ENCODE data around the gene APOH.

The APOH gene

GRCh38 chr17:66235377-66235994 lies 6.3 kb upstream of the APOH start:
- no peak for DNase-seq (ENCODE audit: low read depth)

GRCh38 chr17:66234611-66235010 lies 5.4 kb upstream of the APOH start:
- DNase-seq (ENCODE audit: low read depth) = no peak

DNA sequence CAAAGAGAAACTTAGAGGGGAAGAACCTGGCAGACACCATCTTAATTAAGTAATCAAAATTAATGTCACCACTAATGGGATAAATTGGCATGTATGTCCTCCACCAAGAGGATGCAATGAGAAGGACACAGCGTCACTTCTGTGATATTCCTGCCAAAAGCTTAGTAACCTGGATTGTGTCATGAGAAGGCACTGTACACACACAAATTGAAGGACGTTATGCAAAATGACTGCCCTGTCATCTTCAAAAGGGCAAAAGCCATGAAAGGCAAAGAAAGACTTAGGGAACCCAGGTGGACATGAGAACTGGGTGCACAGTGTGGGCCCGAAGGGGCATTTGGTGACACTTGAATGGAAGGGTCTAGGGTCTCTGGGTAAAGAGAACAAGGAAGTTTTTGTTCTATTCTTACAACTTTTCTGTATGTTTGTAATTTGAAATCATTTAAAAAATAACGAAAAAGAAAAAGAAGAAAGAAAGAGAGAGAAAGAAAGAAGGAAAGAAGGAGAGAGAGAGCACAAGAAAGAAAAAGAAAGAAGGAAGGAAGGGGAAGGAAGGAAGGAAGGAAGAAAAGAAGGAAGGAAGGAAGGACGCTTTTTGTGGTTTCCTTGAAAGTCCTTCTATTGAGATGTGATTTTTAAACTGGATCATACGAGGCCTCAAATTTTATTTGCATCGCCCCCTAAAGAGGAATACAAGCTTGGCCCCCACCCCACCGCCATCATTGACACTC lies 4.0 kb upstream of the APOH start:
- no peak for DNase-seq (ENCODE audit: low read depth)

GRCh38 chr17:66230922-66231591 lies 1.8 kb upstream of the APOH start:
- no peak for DNase-seq (ENCODE audit: low read depth)

- DNase-seq (ENCODE audit: low read depth) = no peak
Observed at GRCh38 chr17:66229783-66230538, 746 bp upstream of the APOH start.

- no peak for DNase-seq (ENCODE audit: low read depth)
Observed at GRCh38 chr17:66227212-66228045, 1.8 kb downstream of the APOH start.

DNA sequence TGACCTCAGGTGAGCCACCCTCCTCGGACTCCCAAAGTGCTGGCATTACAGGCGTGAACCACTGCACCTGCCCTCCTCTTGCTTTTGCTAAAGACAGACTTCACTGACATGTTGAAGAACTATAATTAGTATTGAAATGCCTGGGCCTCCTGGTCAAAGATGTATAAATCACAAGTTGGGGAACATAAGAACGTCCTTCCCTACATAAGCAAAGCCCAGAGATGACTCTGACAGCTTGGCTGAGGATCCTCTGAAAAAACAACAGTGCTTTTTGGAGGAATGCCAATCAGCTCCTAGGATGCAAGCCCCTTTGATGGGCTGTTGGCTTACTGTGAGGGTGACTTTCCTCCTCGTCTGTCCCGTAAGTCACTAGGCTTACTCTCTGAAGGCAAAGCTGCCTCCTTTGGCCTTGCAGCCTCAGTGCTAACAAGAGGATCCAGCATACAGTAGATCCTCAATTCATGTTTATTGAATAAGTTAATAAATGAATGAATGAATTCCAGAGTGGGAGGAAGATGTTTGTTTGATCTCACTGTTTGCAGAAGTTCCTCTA lies 6.3 kb downstream of the APOH start:
- DNase-seq (ENCODE audit: low read depth) = no peak

DNA sequence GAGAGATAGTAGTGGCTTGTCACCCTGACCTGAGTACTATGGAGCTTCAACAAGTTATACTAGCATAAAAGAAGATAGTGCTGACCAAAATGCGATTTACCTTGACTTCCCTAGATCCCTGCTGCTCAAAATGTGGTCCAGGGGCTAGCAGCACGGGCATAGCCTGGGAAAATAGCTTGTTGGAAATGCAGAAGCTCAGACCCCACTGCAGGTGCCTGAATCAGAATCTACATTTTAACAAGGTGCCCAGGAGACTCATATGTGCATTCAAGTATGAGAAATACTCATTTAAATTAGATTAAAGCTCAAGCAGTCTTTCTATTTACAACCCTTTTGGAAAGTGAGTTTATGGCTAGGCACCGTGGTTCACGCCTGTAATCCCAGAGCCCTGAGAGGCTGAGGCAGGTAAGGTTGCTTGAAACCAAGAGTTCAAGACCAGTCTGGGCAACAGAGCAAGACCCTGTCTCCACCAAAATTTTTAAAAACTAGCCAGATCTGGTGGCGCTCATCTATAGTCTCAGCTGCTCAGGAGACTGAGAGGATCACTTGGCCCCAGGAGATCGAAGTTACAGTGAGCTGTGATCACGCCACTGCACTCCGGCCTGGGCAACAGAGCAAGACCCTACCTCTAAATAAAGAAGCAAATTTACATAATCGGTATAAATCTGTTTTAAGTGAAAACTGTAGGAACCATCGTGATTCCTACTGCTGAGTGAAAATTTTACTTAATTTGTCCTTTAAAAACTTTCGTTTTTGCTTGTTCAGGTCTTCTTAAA lies 7.3 kb downstream of the APOH start:
- no peak for DNase-seq (ENCODE audit: low read depth)

DNA sequence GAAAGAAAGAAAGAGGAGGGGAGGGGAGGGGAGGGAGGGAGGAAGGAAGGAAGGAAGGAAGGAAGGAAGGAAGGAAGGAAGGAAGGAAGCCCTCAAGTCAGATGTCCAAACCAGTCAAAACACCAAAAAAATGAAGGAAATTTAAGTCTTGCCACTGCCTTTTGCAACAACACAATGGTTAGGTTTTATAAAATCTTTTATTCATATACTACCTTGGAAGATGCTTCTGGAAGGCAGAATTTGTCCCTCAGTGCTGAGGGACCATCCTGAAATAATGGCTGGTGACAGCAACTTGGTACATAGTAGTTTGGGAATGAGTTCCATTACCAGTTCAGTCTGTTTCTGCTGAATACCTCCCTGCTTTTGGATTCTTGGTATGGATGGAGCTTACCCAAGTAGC lies 7.9 kb downstream of the APOH start:
- DNase-seq (ENCODE audit: low read depth) = no peak

DNA sequence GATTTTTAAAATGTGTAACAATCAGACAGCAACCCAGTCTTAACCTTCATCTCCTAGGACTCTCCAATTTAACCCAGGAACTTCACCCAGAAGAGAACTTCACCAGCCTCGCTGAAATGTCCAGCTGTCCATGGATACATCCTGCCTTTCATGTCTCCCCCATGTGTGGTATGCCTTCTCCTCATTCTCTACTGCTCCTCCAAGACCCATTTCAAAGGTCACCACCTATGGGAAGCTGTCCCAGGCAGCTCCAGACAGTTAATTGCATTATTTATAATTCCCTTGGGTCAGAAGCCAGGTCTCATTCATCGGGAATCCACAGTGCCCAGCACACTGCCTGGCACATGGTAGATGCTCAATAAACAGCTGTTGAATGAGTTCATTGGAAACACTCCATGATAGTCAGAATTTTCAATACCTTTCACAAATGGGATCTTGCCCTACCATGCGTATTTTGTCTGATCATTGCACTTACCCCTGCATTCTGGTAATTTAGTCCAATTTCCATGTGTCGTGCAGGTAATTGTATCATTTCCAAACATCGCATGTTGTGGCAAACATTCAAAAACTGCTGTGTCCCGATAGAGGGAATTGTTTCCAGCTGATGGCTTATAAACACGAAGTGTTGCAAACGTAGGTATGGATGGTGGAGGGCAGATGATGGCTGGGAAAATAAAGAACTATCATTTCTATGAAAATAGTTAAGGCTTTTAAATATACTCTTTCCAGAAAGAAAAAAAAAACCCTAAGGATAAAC lies 9.0 kb downstream of the APOH start:
- no peak for DNase-seq (ENCODE audit: low read depth)

GRCh38 chr17:66215529-66215911 lies 13.7 kb downstream of the APOH start:
- DNase-seq (ENCODE audit: low read depth) = no peak

DNA sequence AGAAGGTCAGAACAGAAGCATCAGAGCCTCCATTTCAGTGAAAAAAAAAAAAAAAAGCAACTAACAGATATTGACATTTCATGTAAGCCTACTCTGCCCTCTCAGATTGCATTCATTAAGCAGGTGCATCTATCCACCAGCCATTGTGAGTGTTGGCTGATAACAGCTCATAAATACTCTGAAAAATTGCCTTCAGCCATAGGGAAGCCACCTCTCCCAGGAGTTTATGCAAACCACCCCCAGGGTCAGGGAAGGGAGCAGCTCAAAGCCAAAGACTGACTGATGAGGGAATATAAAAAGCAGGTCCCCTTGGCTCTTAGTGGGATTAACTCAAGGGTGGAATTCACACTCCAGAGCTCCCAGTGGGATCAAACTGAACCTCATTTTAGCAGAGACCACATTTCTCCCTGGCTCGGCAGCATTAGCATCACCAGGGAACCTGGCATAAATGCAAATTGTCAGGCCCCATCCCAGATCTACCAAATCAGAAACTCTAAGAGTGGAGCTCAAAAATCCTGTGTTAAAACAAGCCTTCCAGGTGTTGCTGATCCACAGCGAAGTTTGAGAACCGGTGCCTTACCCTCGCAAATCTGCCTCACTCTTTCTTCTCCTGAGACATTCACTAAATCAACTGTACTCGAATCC lies 14.2 kb downstream of the APOH start:
- no peak for DNase-seq (ENCODE audit: low read depth)

- no peak for DNase-seq (ENCODE audit: low read depth)
Observed at GRCh38 chr17:66211047-66211810, 18.0 kb downstream of the APOH start.

GRCh38 chr17:66210208-66210574 lies 19.0 kb downstream of the APOH start:
- DNase-seq (ENCODE audit: low read depth) = no peak

- DNase-seq (ENCODE audit: low read depth) = no peak
Observed at GRCh38 chr17:66207936-66208335, 21.3 kb downstream of the APOH start.

GRCh38 chr17:66203274-66204015 lies 25.8 kb downstream of the APOH start:
- DNase-seq (ENCODE audit: low read depth) = no peak

DNA sequence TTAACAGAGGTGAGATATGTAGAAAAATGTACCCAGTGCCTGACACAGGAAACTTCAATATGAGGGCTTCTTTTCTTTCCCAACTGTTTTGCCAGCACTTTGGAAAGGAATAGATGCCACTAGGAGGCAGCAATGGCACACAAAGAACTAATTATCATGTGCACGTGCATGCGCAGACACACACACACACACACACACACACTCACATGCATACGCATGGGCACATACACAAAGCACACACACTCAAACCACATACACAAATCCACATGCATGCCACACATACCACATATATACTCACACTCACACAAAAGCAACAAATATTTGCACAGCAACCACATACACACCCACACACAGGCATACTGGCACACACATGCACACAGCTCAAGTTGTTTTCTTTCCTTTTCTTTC lies 28.5 kb downstream of the APOH start:
- DNase-seq (ENCODE audit: low read depth) = peak; percentile 53

GRCh38 chr17:66198242-66198641 lies 31.0 kb downstream of the APOH start:
- no peak for DNase-seq (ENCODE audit: low read depth)
